ENCODE measurements around the gene OGA.

OGA gene

GRCh38 chr10:101774589-101775272 lies 43.5 kb downstream of the OGA start:
- no peak for DNase-seq

- no peak for DNase-seq
Measured at GRCh38 chr10:101773923-101774588, 44.2 kb downstream of the OGA start.

GRCh38 chr10:101772895-101773761 lies 45.1 kb downstream of the OGA start:
- no peak for DNase-seq

GRCh38 chr10:101772017-101772894 lies 46.0 kb downstream of the OGA start:
- no peak for DNase-seq

- DNase-seq = no peak
Measured at GRCh38 chr10:101771380-101771779, 46.9 kb downstream of the OGA start.

- DNase-seq = no peak
Measured at GRCh38 chr10:101770331-101771215, 47.7 kb downstream of the OGA start.

GRCh38 chr10:101769541-101770180 lies 48.6 kb downstream of the OGA start:
- DNase-seq = no peak

- DNase-seq = no peak
Measured at GRCh38 chr10:101768791-101769170, 49.5 kb downstream of the OGA start.

GRCh38 chr10:101767966-101768790 lies 50.1 kb downstream of the OGA start:
- DNase-seq = no peak

- no peak for DNase-seq
Measured at GRCh38 chr10:101767600-101767945, 50.7 kb downstream of the OGA start.

- no peak for DNase-seq
Measured at GRCh38 chr10:101766753-101767599, 51.3 kb downstream of the OGA start.

GRCh38 chr10:101766306-101766705 lies 51.9 kb downstream of the OGA start:
- no peak for DNase-seq

- no peak for DNase-seq
Measured at GRCh38 chr10:101763141-101763846, 55.0 kb downstream of the OGA start.

- no peak for DNase-seq
Measured at GRCh38 chr10:101762736-101763135, 55.5 kb downstream of the OGA start.

- DNase-seq = no peak
Measured at GRCh38 chr10:101761226-101761625, 57.0 kb downstream of the OGA start.

GRCh38 chr10:101760510-101760909 lies 57.7 kb downstream of the OGA start:
- no peak for DNase-seq

GRCh38 chr10:101759309-101760247 lies 58.7 kb downstream of the OGA start:
- DNase-seq = no peak
